ENCODE results near the gene RAPGEF1.

RAPGEF1 gene

DNA sequence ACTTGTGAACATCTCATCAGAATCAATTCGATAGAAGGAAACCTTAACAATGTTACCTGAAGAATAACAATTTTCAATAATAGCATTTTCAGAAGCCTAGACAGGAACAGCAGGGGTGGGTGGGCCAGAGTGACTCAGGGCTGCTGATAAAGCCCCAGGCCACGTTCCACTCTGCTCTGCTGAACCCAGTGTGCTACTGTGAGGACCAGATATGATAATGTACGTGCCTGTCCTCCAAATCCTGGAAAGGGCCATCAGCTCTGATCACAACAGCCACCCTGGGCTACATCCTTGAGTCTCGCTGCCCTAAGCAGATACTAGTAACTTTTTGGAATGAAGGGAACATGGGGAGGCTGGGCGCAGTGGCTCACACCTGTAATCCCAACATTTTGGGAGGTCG, 103.3 kb downstream of the RAPGEF1 start:
- DNase-seq = no peak

DNA sequence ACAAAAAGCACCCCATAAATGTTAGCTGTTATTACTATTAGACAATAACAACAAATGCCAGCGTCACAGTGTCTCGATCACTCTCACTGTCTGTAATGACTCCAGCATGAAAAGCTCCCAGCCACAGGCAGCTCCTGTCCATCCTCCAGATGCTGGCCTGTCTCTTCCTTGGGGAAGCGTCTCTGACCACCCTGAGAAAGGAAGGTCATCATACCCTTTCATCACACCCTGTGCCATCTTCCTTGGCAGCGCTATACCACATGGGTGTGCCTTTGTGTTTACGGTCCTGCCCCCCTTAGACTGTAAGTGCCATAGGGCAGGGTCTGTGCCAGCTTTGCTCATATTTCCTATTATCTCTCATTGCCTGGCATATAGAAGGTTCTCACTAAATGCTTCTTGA, 104.0 kb downstream of the RAPGEF1 start:
- DNase-seq = no peak

DNA sequence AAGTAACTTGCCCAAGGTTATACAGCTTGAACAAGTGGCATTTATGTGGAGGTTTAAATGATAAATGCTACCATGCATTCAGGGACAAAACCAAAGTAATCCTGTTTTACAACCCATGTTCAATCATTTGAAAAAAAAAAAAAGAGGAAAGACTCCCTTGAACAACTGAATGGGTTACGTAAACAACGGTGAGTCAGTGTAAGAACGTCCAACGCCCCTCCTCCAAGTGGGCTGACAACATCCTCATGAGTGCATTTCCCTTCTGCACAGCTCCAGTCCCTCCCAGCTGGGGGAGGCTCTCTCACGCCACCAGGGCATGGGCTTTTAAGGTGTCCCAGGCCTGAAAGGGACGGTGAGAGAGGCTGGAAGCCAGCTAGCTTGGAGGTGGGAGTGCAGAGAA, 104.6 kb downstream of the RAPGEF1 start:
- peak; percentile 96 for DNase-seq

DNA sequence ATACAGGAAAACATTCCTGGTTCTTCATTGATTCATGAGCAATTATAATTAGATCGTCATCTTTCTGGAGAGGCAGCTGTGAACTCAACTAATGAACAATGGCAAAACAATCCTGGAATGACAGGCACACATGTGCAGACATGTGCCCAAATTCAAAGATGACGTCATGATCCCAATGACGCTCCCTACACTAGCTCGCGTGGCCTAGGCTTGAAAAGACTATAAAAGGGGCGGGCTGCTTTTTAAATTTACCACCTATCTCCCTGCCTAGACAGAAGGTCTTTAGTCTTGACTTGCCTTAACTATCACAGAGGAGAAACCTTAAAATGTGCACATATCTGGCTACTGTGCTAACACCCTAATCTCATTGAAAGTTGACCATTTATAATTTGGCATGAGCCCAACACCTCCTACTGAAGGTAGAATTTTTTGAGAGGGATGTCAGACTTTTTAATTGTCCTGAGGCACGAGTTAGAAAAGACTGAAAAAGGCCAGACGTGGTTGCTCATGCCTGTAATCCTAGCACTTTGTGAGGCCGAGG, 106.3 kb downstream of the RAPGEF1 start:
- DNase-seq = no peak

DNA sequence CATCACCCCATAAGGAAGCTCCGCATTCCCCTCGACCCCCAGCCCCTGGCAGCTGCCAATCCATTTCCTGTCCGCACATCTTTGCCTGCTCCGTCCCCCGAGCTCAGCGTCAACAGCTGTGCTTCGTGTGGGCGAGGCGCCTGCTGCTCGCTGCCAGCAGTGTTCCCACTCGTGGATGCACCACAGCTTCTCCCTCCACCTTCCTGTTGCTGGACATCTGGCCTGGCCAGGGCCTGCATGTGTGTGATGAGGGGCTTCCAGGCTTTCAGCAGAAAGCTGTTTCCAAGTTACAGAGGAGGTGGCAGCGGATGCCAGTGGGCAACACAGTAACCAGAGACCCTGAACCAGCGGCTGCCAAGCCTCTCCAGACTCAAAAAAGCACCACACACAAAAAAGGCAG, 108.6 kb downstream of the RAPGEF1 start:
- DNase-seq = no peak

DNA sequence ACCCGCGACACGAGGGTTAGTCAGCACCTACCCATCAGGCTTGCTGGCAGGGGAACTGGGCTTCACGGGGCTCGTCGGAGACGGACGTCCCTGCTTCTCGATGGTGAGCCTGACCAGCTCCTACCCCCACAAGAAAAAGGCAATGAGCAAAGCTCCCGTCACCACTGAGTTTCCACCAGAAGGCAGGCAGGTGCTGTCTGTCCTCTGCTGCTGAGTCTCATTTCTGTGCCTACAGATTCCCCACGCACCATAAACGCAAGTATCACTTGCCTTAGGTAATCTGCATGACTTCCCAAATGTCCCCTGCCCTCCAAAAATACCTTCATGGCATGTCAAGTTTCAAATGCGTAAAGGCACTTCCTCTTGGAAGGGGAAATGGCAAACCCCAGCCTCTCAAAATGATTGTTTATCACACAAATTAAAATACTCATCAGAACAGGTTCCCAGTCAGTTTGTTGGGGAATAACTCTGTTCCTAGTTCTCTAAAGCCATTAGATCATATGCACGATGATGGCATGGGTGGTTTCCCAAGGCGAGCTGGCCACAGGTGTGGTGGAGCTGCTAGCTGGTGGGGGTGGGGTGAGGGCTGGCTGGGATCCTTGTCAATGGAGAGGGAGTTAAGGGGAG, 109.6 kb downstream of the RAPGEF1 start:
- DNase-seq = no peak

DNA sequence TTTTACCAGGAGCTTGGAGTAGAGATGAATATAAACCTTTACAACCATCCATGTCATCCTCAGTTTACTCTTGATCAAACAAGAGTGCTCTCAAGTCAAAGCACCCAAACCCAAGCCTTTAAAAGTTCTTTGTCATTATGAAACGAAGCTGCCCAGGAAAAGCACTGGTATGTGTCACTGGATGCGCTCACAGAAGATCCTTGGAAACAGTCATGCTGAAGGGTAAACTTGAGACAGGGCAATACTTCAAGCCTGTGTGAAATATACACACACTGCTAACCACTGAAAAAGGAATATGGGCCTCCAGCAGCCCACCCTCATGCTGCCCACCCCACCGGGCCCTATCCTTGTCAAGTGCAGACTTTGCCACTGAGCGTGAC, 110.1 kb downstream of the RAPGEF1 start:
- no peak for DNase-seq

DNA sequence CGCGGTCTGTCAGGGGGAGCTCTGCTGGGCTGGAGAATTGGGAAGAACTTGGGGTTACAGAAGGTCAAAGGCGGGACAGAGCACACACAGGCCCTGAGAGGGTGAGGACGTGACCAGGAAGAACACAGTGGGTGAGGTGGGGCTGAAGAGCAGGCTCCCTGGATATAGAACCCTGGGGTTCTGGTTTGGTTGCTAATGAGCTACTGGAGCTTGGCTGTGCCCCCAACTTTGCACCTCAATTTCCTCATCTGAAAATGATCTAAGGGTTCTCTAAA, 110.7 kb downstream of the RAPGEF1 start:
- no peak for DNase-seq

DNA sequence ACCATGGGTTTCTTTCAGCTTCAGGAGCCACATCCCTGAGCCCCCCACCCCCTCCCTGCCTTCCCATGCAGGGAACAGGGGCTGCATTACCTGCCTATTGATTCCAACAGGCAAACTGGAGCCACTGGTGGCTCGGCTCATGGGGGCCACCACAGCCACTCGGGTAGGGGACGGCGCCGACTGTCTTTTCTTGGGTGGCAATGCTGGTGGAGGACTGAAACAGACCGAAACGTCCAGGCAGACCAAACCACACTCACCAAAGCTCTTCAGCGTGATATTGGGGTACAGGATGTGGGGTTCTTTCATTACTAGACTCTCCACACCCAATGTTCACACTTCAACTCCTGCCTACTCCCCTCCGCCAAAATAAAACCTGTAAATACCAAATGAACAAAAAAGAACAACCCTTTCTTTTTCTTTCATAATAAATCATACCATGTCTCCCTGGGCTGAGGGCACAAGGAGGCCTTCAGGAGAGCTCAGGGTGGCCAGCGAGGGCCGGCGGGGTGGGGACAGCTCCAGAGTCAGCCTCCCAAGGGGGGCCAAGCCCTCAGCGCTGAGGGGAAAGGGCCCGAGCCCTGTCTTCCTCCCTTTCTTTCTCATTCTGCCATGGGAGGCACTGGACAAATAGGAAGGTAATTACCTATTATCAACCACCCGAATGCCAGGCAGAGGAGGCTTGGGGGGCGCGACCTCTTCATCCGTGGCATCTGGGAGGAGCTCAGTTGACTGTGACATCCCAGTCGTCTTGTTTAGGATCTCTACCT, 111.2 kb downstream of the RAPGEF1 start:
- no peak for DNase-seq

DNA sequence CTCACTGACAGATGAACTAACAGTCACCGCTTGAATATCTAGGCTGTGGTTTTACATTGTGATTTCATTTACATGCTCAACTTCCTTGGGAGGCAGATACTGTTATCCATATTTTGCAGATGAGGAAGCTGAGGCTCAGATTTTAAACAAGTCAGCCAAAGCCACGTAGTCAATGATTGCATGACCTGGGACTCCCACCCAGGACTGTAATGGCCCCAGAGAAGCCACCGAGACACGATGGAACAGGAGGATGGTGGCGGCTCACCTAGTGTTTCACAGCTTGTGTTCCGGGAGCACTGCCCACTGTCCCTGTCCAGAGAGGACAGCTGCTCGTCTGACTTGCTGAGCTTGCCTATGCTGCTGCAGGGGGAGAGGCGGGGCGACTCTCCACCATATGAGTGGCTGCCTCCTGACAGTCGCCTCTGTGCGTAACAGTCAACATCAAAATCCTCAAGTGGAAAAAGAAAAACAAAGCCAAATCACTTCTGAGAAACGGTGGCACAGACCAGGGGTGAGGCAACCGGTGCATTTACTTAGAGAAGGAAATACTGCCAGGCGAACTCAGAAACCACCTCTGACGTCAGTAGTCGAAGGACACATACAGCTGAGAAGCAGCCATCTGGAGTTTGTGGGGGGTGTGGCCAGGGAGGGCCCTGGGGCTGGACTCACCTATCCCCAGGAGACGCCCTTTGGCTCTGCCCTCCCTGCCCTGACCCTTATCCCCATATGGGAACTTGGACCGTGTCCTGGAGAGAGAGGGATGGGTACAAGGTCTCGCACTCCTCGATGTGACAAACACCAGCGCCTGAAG, 112.0 kb downstream of the RAPGEF1 start:
- peak; percentile 53 for DNase-seq

DNA sequence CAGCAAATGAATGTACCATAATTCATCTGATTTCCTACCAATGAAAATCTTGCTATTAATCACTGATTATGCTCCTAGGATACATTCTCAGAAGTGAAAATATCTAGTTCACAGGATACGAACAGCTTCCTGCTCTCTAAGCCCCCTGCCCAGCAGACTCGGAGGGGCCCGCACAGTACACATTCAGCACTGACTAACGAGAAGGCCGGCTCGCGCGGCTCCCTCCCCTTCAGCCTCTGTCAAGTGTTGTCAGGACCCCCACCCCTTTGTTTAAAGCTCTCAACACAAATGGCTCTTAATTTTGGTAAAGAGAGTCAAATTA, 112.6 kb downstream of the RAPGEF1 start:
- no peak for DNase-seq

DNA sequence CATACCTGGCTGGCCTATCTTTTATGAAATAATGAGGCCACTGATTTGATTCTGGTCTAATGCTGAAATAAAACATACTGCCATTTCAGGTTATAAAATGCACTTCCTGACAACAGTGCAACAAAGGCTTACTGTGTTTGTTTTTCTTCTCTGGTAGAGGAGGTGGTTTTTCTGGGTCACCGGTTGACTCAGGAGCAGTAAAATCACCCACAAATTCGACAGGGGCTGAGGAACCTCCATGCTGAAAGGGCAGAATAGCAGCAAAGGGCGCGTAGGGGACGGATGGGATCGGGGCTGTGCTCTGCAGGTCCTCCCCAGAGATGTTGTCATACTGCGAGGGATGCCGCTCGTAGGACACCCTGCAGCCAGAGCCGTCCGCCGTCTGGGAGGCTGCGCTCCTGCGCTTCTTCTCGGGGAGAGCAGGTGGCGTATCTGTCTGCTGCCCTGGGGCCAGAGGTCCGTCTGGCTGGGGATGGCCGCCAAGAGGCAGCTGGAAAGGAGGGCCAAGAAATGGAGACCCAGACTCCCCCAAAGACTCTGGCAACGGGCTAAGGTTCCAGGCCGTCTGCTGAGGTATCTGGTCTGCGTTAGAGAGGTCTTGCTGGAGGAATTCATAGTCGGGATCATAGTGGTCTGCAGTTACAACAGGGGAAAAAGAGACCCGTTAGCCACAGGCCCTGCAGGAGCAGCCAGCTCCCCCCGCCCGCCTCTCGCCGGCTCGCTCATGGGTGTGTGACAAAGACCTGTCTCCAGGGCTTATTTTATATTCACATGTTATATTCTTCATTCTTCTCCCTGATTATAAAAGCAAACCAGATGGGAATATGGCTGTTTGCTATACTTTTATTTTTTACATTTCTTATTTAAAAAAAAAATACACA, 113.8 kb downstream of the RAPGEF1 start:
- DNase-seq = no peak

DNA sequence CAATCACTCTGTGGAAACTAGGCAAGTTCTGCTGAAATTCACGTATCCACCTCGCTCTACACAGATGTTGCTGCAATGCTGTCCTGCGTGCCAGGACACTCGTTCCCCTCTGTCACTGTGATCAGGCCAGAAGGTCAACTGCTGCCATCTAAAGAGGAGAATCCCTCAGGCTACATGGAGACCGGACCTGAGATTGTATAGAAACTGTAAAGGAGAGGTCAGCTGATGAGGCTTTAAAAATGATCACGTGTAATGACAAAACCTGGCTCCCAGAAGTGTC, 114.4 kb downstream of the RAPGEF1 start:
- no peak for DNase-seq

DNA sequence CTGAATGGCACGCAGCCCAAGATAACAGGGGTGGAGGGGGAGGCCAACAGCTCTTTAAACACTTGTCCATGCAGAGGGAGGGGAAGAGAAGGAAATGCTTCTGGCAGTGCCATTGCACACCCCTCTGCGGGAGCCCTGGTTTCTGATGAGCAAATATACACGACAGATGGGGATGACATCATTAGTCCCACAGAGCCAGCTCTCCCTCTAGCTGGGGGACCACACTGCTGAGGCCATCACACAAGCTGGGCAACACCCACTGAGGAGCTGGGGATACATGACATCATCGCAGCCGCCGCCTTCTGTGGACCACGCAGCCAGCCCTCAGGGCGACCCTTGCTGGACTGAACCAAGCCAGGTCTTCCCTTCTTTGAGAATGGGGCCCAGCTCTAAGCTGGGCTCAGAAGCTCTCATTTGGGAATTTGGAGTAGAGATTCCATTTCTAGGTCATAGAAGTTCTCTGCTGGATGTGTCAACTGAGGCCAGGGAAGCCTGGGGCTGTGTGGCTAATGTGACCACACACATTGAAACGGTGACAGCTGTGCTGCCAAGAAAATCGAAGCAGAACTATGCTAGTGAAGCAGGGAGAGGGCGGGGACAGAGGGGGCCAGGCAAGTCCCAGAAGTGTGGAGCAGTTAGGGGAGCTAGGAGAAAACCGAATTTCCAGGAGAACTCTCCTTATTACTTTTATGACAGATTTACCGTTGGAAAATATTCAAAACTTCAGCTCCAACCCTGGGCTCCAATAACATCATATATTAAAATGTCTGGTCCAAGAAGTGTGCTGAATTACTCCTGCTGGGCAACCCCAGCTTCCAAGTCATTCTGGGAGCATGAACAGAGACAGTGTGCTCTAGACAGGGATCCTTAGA, 115.0 kb downstream of the RAPGEF1 start:
- DNase-seq = no peak

DNA sequence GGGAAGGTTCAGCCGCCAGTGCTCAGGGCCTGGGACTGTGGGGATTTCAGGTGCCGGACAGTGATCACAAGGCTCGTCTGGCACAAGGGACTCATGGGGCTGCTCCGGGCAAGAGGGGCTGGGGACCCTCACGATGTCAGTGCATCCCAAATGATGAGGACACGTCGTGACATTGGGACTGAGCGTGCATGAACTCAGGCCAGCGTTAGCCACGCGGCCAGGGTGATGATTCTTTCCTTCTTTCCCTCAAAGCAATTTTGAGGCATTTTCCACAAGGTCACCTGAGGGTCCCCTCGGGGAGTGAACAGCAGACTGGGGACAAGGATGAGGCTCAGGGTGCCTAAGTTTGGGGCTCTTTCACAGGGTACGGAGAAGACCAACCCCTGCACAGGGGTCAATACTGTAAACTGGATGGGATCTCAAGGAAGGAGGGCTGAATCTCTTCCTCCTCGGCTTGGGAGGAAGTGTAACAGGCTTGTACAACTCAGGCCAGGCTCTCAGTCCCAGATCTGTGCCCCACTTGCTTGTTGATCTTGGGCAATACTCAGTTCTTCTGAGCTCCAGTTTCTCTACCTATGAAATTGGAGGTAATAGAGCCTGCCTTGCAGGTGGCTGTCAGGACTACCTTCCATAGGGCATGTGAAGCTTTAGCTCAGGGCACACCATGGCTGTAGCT, 116.1 kb downstream of the RAPGEF1 start:
- no peak for DNase-seq

DNA sequence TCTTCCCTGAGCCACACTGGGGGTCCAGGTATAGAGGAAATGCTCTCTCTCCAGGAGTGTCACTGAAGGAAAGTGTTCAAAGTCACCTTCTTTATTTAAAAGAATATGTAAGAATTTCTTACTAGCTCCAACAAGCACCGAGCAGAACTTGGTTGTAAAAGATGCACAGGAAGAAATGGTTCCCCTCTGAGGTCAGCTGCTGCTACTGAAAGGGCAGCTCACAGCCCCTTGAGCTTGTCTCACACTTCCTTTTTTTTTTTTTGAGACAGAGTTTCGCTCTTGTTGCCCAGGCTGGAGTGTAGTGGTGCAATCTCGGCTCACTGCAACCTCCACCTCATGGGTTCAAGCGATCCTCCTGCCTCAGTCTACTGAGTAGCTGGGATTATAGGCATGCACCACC, 117.4 kb downstream of the RAPGEF1 start:
- no peak for DNase-seq

DNA sequence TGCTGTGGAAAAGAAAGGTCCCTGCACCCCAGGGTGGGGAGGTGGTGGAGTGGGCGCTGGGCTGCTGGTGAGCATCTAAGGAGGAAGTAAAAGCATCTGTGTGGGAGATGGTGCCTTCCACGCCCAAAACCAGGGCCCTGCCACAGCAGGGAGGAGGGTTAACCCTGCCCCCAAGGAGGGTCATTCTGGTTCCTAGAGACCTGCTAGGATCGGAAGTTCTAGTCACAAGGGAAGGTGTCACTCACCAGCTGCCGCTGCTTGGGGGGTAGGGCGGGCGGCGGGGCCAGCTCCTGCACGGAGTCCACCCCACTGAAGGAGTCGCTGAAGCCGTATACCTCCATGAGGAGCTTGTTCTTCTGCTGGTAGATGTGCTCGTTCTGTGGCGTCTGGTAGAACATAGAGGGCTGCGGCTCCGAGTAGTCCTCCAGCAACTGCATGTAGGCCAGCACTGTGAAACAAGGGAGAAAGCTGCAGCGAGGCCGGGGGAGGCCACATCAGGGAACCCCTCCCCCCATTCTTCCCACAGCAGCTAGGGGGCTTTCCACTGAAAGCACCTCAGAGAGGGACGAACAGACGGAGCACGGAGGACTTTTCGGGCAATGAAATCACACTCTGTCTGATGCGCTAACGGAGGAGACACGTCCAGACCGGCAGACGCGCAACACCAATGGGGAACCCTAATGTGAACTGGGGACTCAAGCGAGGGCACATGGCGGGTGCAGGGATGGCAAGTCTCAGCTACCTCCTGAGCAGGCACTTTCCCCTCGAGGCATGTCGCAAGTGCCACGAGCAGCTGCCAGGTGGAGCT, 118.1 kb downstream of the RAPGEF1 start:
- DNase-seq = no peak

DNA sequence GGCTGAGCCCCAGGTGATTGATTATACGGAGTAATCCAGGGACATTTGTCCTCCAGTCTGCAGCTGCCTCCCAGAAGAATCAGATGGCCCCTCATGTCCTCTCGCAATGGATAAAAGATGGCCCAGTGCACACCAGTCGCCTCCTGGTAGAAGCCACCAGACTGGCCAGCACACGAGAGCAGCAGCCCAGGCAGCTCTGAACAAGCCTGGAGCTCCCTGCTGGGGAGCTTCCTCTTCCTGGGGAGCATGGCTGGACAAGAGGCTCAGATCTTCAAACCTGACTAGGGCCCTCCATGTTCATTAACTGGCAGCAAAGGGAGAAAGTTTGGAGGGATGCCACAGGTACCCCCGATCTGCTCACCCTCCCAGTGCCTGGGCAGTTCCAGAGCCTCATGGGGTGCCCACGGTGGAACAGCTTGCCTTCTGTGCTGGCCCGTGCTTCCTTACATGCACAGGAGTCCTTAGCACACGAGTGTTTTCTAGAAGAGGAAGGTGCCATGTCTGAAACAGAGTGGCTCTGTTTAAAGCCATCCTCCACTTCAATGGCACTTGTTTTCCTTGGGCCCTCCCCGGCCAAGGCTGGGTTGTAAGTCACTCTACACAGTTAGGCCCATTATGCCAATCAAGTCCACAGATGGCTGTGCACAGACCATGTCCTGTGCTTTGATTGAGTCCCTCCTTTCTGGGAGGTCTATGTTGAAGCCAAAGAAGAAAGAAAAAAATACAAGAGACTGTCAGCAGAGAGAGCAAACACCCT, 118.9 kb downstream of the RAPGEF1 start:
- no peak for DNase-seq

DNA sequence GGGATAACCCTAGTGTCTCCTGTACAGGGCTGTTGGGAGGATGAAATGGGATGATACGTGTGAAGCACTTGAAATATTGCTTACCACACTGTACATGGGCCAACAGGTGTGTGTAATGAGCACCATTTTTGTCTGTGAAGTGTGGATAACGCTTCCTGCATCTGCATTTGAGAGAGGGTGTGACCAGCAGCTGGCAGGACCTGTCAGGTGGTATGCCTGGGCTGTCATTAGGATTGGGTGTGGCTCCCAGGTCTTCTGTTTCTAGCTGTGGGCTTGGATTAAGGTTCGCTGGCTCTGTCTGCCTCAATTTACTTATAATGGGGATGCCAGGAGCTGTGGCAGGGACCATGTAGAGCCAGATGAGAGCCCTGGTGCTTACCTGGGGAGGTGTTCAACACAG, 120.2 kb downstream of the RAPGEF1 start:
- DNase-seq = no peak

DNA sequence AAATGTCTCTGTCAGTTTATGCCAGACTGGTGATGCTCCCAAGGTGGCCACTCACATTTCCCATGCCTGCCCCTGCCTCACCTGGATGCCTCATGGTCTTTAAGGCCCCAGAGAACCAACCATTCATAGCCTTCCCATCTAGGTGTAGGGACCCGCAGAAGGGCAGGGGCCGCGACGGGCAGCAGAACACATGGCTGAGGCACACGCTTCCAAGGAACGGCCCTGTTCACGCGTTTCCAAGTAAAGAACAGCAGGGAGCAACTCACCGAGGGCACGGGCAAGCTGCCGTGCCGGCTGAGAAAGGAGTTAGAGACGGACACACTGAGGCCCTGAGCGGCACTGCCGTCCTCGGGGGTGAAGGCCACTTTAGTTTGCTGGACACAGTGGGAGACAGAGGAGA, 121.1 kb downstream of the RAPGEF1 start:
- DNase-seq = no peak
